Forelimb muscle (tissue), 1 donor: ENCODE measurements around the gene PARPBP. TPM values are rescaled to one million over a fixed set of nuclear protein-coding genes. Genes with fewer than 3 reads are reported as not detected.
A peak's percentile ranks its signal among the peaks of the same experiment; 100 is the strongest.
"Not testable (repeated sequence)": the region's sequence is repeated elsewhere in the genome, so short reads cannot be mapped to it uniquely, and the experiment has no call there.

Source experiments
- DNase-seq: peaks from one replicate; pipeline ENCODE4 v3.0.0-alpha.2; 2013; ENCODE audit warnings: low read depth
- polyA plus RNA-seq: library from polyadenylated mRNA; unstranded; fragments of 120-200 nt; gene quantifications from one replicate; pipeline ENCODE4 v1.2.1, GENCODE V29; 2013; ENCODE audit not compliant: insufficient read length

The PARPBP gene
- polyA plus RNA-seq, 1 donor: 5.4 TPM

DNA sequence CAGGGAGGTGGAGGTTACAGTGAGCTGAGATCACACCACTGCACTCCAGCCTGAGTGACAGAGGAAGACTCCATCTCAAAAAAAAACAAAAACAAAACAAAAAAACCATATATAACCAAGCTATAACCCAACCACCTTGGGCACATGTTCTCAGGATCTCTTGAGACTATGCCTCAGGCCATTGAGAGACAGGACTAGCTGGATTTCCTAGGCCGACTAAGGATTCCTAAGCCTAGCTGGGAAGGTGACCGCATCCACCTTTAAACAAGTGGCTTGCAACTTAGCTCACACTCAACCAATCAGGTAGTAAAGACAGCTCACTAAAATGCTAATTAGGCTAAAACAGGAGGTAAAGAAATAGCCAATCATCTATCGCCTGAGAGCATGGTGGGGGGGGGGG lies 35.2 kb downstream of the PARPBP start:
- not testable (repeated sequence) for DNase-seq

DNA sequence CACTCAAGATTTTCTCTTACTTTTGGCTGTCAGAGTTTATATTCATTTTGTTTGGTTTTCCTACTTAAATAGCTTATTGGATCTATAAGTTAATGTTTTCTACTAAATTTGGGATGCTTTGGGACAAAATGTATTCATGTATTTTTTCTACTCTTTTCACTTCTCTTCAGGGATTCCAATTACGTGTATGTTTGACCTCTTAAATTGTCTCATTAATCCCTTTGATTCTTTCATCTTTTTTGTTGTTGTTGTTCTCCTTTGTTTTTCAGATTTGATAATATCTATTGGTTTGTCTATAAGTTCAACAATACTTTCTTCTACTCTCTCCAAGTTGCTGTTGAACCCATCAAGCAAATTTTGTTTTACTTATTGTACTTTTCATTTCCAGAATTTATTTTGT lies 43.4 kb downstream of the PARPBP start:
- no peak for DNase-seq

DNA sequence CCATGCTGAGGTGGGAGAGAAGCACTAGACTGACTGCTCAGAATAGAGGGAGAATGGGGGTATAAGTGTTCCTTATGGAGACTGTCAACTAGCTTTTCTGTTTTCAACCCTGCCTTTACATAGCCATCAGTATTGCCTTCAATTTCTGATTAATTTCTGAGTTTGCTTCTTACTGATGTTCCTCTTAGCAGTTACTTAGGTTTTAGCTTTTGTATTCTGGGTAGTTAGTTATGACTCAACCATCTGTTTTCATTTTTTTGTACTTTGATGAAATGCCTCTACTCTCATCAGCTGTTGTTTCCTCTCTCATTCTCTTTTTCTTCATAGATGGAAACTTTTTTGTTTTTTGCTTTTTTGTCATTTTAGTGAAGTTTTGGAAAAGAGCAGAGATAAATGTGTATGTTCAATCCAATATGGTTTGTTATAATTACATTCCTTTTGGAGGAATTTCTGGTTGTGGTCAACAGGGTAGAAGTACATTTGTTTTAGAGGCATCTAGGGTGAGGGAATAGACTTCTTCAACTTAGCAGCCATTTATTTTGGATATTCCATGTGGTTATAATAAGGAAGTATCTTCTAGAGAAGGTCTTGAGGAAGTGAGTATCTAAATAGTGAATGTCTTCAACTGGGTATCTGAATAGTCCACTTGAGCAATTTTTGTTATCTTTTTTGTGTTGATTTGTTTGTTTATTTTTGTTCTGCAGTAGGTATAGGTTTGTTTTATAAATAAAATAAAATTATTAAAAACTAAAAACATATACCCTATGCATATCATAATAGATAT lies 48.0 kb downstream of the PARPBP start:
- no peak for DNase-seq

DNA sequence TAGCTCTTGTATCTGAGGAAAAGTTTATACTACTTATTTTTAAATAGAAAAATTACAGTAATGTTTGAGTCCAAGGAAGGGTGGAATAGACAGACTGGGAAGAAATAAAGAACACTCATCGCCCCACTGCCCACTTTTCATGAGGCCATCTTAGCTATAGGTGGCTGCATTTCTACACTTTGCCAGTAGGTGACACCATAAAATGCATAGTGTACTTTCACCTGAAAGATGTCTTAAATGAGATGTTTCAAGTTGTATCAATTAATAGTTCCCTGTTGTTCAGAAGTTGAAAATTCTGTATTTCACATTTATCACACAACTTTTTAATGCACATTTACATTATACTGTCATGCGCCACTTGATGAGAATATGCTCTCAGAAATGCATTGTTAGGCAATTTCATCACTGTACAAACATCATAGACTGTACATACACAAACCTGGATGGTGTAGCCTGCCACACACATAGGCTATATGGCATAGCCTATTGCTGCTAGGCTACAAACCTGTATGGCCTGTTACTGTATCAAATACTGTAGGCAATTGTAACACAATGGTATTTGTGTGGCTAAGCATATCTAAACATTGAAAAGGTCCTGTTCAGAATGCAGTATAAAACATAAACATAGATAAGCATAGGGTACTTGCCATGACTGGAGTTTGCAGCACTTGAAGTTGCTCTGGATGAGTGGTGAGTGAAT lies 50.1 kb downstream of the PARPBP start:
- DNase-seq: no peak

DNA sequence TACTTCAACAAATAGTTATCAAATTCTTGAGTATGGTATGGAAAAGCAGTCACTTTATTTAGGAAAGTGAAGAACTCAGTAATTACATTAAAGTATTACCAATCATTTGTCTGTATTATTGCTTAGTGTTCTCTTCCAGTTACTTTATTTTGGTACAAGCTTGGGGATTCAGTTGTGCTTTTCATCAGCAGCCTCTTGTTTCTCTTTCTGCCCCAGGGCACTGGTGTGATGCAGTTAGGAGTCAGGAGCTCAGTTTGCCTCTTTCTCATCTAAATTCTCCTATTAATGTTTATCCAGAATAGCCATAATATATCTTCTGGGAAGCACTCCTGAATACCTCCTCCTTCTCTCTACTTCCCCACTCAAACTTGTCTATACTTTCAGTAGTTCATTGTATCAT lies 52.0 kb downstream of the PARPBP start:
- no peak for DNase-seq

DNA sequence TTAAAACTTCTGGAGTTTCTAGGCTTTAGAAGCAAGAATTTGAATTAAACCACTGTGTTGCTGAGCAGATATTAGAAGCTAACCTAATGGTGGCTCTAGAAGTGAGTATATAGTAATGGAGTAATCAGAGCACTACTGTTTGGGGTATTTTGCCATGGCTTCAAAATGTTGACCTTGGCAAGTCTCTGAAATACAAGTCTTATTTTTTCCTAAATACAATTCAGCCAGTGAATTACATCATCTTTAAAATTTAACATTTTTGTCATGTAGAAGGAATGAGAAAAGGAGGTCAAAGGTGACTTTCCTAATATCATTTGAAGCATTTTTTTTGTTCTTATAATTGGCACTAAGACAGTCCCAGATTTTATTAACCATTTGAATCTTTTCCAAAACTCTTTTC lies 52.5 kb downstream of the PARPBP start:
- peak; percentile 48 for DNase-seq

DNA sequence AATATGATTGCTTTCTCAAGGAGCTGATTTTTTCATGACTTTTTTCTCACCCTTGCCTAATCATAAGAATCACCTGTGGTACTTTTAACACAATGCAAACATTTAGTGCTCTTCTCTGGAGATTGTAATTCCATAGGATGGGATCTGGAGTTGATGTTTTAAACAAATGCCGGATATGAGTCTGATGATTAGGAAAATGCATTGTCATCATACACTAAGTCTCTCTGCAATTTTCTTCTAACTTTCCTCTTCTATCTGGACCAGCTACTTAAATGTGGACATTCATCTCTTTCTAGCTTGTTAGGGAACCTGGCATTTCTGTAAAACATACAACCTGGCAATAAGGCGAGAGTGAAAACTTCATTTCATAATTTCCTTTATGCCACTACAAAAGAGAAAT lies 54.1 kb downstream of the PARPBP start:
- DNase-seq: no peak

DNA sequence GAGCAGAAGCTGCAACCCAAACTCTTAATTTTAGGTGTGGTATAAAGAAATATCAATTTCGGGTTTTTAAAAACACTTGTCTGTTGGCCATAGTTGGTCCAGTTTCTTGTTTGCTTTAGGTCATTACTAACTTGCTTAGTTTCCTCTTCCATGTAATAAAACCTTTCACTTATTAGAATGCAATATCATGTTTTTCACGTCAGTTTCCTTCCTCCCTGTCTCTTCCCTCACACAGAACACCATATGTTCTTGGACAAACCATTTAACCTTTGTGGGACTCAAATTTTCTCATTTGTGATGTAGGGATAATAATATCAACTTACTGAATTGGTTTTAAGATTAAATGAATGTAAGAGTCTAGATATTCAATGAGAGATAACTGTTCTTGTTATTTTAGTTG lies 54.8 kb downstream of the PARPBP start:
- DNase-seq: no peak

DNA sequence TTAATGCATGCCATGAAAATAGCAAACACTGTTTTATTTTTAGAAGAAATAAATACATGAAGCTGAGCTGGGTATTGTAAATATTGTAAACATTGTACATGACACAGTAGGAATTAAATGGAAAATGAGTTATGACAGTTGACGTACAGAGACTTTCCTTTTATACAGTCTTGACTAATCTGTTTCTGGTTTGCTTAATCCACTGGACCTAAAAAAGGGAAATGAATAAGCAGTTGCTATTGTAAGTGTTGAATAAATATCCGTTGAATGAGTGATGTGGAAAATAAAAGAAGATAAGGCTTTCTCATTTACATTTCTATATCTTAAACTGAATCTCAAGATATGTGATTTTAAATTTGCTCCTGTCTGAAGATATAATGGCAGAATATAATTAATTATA lies 62.7 kb downstream of the PARPBP start:
- no peak for DNase-seq

DNA sequence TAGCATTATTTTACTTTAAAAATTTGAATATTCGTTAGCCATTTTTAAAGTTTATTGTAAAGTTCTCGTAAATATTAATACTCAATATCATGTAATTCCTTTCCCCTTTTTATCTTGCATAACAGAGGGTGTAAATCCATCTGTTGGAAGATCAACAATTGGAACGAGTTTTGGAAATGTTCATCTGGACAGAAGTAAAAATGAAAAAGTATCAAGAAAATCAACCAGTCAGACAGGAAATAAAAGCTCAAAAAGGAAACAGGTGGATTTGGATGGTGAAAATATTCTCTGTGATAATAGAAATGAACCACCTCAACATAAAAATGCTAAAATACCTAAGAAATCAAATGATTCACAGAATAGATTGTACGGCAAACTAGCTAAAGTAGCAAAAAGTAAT lies 75.8 kb downstream of the PARPBP start:
- no peak for DNase-seq

DNA sequence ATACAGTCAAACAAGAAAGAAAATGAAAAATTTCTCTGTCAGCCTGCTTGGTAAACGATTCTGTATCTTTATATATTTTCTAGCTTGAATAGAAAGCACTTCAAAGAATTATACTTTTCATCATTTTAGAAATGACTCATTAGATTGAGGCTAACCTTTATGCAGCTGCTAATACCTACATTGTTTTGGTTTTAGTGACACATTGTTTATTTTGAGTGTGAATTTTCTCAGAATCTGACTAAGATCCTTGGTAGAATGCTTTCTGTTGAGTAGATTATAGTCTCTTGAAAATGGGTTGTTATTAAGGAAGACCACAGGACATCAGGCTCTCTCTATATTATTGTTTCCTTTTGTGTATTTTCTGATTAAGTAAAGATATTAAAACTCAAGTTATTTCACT lies 77.8 kb downstream of the PARPBP start, which contains the start of gene PMCH:
TSS of gene PMCH (minus strand) at position 45 of the 400 bp plus-strand sequence. CDS start 63 bp downstream, outside the sequence.
- DNase-seq: no peak

DNA sequence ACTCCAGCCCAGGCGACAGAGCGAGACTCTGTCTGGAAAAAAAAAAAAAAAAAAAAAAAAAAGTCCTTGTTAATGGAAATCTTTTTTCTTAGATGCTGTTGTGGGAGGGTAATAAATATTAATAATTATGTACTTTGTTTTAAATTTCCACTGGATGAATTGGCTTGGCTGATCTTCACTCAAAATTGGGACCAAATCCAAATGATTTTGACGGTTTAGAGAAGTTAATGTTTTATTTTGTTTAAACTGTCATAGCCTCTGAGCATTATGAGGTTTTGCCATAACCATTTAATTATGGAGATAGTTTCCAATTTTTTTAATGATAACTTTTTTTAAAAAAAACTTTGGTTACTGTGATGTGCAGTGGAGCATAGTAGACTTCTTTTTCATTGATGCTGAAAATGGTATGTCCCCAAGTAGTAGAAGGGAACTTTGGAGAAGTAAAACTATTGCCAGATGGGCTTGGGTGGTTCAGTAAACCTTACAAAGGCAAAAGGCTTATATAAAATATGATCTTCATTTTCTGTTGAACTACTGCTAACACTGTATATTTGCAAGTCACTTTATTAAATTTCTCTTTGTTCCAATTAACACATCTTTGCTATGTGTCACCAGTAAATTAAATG lies 81.6 kb downstream of the PARPBP start:
- no peak for DNase-seq

DNA sequence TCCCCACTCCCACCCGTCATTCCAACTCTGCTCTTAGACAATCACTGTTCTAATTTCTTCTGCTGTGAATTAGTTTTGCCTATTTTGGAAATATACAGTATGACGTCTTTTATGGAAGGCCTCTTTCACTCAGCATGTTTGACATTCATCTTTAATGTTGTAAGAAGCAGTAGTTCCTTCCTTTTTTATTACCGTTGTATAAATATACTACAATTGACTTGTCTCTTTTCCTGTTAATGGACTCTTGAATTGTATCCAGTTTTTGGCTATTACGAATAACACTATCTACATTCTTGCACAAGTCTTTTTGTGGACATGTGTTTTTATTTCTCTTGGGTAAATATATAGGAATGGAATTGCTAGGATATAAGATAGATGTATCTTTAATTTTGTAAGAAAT lies 82.6 kb downstream of the PARPBP start:
- no peak for DNase-seq

DNA sequence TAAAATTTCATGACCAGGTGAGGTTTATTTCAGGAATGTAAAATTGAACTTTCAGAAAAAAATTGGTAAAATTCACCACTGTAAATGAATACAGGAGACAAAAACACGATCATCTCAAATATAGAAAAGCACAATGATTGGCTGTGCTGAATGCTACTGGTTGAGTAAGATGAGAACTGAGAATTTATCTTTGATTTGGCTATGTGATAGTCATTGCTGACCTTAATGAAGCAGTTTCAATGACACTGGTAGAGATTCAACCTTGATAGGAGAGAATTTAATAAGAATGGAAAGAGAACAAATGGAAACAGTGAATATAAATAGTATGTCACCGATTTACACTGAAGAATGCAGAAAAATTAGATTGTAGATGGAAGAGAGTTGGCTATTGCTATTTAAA lies 84.0 kb downstream of the PARPBP start:
- no peak for DNase-seq

DNA sequence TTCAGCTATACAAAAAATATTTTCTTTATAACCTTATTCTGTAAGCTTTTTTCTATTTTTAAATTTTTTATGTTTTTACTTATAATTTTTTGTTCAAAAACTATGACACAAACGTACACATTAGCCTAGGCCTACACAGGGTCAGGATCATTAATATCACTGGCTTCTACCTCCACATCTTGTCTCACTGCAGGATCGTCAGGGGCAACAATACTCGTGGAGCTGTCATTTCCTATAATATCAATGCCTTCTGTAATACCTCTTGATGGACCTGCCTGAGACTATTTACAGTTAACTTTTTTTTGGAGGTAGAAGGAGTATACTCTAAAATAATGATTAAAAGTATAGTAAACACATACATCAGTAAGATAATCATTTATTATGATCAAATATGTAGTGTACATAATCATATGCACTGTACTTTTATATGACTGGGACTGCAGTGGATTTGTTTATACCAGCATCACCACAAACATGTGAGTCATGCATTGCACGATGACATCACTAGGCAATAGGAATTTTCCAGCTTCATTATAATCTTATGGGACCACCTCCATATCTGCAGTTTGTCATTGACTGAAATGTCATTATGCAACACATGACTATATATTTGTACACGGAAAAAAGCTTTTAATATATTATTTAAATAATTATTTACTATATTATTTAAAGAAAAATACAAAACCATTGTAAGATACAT lies 96.2 kb downstream of the PARPBP start:
- DNase-seq: no peak

DNA sequence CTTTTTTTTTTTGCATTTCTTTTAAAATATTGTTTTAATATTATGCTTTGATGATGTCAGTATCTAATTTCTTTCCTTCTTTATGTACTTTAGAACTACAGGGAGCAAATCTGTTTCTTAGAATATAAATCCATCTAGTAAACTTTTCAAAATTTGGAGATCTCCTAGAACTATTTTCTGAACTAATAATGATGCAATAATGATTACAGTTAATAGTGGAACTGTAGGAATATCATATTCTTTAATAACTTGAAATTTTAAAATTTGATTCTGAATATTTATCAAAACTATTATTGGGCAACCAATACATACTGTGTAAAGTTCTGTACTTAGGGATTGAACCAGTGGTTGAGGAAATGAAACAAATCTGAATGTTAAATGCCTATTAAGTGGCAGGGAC lies 100.8 kb downstream of the PARPBP start:
- no peak for DNase-seq

DNA sequence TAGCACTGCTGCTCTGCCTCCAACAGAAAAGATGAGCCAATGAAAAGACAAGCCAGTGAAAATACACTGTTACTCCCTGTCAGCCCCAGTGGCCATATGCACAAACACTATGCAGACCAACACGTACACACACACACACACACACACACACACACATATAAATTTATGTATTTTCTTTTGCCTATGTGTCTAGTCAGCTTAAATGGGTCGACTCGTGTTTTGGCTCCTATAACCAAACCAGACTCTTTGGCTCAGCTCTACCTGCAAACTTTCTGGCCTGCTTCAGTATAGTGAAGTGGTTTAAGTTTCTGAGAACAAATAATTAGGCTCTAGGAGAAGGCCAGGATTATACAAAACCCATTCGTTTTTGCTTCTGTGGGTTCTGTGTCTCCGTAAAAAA lies 108.0 kb downstream of the PARPBP start:
- DNase-seq: no peak

DNA sequence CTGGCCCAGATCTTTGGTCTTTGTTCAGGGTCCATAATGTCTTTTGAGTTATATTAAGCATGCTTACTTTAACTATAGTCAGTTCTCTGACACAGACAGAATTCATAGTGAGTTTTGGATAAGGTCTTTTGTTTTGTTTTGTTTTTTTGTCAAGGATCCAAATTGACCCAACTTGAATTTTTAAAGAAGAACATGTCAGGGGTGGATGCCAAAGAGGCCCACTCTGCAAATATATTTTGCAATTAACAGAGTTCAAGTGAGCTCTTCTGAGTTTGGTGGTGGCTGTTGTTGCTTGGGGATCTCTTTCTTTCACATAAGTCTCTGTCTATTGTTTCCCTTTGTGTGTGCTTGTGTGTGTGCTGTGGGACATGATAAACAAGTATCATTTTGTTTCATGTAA lies 112.1 kb downstream of the PARPBP start:
- no peak for DNase-seq

DNA sequence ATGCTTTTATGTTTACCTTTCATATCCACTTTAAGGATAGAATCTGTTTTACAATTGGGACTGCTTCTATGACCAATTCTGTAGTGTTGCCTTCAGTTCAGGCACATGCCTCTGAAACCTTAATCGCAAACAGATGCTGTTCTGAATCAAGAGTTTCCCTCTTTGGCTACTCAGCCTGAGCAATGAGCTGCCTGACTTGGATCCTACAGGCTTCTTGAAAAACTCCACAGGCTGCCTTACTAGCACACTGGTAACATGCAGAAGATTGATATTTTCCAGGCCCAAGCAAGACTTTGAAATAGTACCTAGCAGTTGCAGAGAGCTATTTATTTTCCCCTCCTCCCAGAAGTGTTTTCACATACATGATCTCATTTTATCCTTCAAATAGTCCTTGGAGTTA lies 112.5 kb downstream of the PARPBP start:
- DNase-seq: peak; percentile 77

DNA sequence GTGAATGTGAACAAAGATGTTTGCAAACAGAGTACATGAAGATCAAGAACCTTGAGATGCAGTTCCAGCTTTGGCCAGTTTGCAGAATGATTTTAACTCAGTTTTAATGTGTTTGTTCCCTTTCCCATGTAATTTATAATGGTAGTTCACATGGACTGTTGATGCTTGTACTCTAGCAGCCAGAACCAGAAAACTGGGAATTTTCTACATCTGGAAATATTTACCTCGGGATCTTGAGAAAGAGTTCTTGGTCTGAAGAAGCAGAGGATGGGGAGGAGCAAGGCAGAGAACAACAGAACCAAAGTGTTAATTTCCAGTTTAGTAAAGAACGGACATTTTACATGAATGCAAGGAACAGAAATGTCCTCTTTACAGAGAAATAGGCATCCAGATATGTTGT lies 114.6 kb downstream of the PARPBP start:
- no peak for DNase-seq

DNA sequence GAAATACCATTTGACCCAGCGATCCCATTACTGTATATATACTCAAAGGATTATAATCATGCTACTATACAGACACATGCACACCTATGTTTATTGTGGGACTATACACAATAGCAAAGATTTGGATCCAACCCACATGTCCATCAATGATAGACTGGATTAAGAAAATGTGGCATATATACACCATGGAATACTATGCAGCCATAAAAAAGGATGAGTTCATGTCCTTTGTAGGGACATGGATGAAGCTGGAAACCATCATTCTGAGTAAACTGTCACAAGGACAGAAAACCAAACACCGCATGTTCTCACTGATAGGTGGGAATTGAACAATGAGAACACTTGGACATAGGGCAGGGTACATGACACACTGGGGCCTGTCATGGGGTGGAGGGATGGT lies 120.9 kb downstream of the PARPBP start:
- DNase-seq: not testable (repeated sequence)
